ENCODE measurements around the gene NHP2. TPM values are rescaled to one million over a fixed set of nuclear protein-coding genes. Genes with fewer than 3 reads are reported as not detected.

The NHP2 gene
- total RNA-seq, 1 donor, result 88.1 TPM

- no peak overlapping the region for H3K4me3 ChIP-seq (ENCODE audit: low read depth, low read length)
- no peak for DNase-seq (ENCODE audit: low read depth)
- no peak for TF ChIP-seq CTCF (IDR thresholded peaks at IDR 0.05; ENCODE audit: insufficient read depth, low read depth, low read length)
These were observed 23.1 kb upstream of the NHP2 start for GRCh38 chr5:178176791-178177190.

GRCh38 chr5:178174456-178174855 lies 20.8 kb upstream of the NHP2 start:
- H3K4me3 ChIP-seq (ENCODE audit: low read depth, low read length), result no peak overlapping the region
- TF ChIP-seq CTCF (IDR thresholded peaks at IDR 0.05; ENCODE audit: insufficient read depth, low read depth, low read length), result no peak
- DNase-seq (ENCODE audit: low read depth), result no peak

- no peak for DNase-seq (ENCODE audit: low read depth)
- H3K4me3 ChIP-seq (ENCODE audit: low read depth, low read length), result no peak overlapping the region
- no peak for TF ChIP-seq CTCF (IDR thresholded peaks at IDR 0.05; ENCODE audit: insufficient read depth, low read depth, low read length)
These were observed 16.8 kb upstream of the NHP2 start for GRCh38 chr5:178170455-178170854.

GRCh38 chr5:178165581-178165980 lies 11.9 kb upstream of the NHP2 start:
- TF ChIP-seq CTCF (IDR thresholded peaks at IDR 0.05; ENCODE audit: insufficient read depth, low read depth, low read length), result no peak
- no peak for DNase-seq (ENCODE audit: low read depth)
- H3K4me3 ChIP-seq (ENCODE audit: low read depth, low read length), result peak overlapping the region; percentile 32

- H3K4me3 ChIP-seq (ENCODE audit: low read depth, low read length), result no peak overlapping the region
- DNase-seq (ENCODE audit: low read depth), result peak; percentile 62
- peak; percentile 99 for TF ChIP-seq CTCF (IDR thresholded peaks at IDR 0.05; ENCODE audit: insufficient read depth, low read depth, low read length)
These were observed 10.4 kb upstream of the NHP2 start for GRCh38 chr5:178163772-178164735.

GRCh38 chr5:178162481-178162880 lies 8.8 kb upstream of the NHP2 start:
- no peak for TF ChIP-seq CTCF (IDR thresholded peaks at IDR 0.05; ENCODE audit: insufficient read depth, low read depth, low read length)
- no peak overlapping the region for H3K4me3 ChIP-seq (ENCODE audit: low read depth, low read length)
- DNase-seq (ENCODE audit: low read depth), result no peak
